Medulla oblongata (tissue), 1 donor: Measurements from ENCODE around the gene KRTAP5-4.
"Not testable (repeated sequence)": the region's sequence is repeated elsewhere in the genome, so short reads cannot be mapped to it uniquely, and the experiment has no call there.

Source experiments
- DNase-seq: peaks from one replicate; pipeline ENCODE4 v3.0.0-alpha.2; 2015; ENCODE audit errors: extremely low spot score

Gene KRTAP5-4

GRCh38 chr11:1637628-1638027, 15.7 kb upstream of the KRTAP5-4 start:
- DNase-seq: no peak

DNA sequence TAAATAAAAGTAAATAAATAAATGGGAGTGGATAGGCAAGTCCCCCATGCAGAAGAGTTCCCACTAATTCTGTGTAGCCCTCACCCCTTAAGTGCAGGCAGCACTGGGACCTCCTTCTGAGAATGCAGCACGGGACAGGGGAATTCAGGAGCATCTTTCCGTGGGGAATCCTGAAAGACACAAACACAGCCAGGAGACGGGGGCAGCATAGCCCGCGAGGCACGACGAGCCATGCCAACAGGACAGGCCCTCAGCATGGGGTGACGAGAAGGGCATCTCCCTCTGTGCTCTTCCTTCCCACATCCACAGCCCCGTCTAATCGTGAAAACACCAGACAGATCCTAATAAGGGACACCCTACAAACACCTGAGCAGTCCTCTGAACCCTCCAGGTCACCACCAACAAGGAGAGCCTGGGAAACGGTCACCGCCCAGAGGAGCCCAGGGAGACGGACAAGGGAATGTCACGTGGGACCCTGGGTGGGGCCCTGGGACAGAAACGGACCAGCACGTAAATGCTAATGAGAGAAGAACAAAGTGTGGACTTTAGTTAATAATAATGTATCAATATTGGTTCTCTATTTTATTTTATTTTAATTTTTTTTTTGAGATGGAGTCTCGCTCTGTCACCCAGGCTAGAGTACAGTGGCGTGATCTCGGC, 14.5 kb upstream of the KRTAP5-4 start:
- DNase-seq: no peak

- no peak for DNase-seq
Measured at GRCh38 chr11:1633864-1634263, 11.9 kb upstream of the KRTAP5-4 start.

- DNase-seq: no peak
Measured at GRCh38 chr11:1632053-1632714, 10.2 kb upstream of the KRTAP5-4 start.

DNA sequence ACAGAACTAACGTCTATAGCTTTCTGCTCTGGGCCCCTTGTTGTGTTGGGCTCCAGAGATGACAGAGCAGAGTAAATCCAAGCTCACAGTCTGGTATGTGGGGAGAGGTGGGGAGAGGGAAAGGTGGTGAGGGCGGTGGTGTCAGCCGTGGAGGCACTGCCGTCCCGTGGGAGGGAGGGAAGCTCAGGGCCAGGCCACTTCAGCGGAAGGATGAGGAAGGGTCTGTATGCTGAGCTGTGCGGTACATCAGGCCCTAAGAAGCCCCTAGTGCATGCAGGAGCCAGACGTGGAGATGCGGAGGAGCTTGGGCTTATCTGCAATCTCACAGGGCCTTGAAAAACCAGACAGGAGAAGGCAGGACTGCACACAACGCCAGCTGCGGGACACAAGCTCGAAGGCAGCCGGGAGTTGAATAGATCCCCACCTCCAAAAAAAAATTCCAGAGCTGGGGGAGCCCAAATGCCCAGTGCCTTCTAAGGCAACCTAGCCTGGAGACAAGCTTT, 9.2 kb upstream of the KRTAP5-4 start:
- no peak for DNase-seq

GRCh38 chr11:1630271-1630670, 8.3 kb upstream of the KRTAP5-4 start:
- DNase-seq: no peak

DNA sequence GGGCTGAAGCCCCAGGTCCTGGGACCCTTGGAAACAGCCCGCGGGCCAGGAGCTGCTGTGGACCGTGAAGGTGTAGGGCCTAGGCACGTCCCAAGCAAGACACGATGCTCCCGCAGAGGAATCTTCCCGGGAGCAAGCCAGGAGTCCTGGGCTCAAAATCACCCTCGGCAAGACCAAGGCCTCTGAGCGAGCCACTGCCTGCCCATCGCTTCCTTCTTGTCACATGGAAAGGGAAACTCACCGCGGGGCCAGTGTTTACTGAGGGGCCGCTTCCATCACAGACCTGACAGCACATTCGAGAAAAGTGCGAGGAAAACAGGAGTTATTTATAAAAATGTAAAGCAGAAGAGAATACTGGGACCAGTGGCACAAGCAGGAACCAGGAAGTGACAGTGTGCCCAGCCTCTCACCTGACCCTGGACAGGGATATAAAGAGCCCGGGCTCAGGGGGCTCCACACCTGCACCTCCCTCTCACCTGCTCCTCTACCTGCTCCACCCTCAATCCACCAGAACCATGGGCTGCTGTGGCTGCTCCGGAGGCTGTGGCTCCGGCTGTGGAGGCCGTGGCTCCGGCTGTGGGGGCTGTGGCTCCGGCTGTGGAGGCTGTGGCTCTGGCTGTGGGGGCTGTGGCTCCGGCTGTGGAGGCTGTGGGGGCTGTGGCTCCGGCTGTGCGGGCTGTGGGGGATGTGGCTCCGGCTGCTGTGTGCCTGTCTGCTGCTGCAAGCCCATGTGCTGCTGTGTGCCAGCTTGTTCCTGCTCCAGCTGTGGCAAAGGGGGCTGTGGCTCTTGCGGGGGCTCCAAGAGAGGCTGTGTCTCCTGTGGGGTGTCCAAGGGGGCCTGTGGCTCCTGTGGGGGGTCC, 7.6 kb upstream of the KRTAP5-4 start, which contains the start of gene KRTAP5-5:
Gene KRTAP5-5, plus strand, starts transcription at position 450 of the 860 bp plus-strand sequence. Its CDS starts 66 bp downstream, at position 516.
- DNase-seq: no peak

DNA sequence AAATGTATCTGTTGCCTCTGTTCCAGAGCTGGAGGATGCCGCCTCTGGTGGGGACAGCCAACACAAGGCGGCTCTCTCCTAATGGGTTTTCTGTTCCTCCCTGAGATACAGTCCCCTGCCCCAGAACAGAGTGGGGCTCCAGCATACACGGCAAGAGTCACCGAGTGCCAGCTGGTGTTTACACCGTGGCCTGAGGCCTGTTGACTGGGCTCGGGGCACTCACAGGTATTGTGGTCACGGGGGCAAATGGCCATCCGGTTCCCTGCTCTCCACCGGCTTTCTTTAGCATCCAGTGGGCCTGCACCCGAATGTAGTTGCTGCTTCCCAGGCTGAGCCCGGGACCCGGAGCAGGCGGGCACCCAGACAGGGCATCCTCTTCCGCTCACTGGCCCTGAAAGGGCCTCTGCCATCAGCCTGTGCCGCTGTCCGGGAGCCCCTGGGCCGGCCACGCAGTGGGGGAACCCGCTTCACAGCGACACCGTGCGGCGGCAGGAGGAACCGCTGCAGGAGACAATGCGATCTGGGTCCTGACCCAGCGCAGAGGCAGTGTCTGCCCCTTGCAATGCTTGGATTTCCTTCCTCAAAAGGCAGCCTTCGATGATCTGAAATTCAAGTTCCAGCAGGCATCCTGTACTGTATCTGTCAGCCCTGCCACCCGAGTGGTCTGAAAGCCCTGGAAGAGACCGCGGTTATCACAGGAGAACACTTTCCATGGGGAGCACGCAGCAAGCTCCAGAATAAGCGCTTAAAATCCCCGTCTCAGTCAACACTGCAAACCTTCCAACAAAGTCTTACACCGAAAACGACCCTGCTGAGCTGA, 6.8 kb upstream of the KRTAP5-4 start:
- peak; percentile 55 for DNase-seq

GRCh38 chr11:1625541-1625940, 3.6 kb upstream of the KRTAP5-4 start:
- no peak for DNase-seq

DNA sequence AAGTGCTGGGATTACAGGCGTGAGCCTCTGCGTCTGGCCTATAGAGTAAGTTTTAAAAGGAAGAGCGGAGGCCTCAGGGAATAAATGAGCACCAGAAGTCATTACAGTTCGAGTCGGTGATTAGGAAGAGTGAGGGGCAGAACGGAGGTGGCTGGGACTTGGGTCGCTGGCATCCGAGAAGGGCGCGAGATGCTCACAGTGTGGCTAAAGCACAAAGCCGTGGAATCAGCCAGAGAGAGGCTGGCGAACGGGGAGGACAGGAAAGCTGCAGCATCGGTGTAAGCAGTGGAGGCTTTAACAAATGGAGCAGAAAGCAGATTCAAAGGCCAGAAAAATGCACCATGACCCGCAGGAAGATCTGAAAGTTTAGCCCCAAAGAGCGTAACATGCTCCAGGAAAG, 2.7 kb upstream of the KRTAP5-4 start:
- DNase-seq: no peak

GRCh38 chr11:1623716-1624115, 1.8 kb upstream of the KRTAP5-4 start:
- no peak for DNase-seq

- DNase-seq: no peak
Measured at GRCh38 chr11:1619449-1619848, 2.5 kb downstream of the KRTAP5-4 start.

DNA sequence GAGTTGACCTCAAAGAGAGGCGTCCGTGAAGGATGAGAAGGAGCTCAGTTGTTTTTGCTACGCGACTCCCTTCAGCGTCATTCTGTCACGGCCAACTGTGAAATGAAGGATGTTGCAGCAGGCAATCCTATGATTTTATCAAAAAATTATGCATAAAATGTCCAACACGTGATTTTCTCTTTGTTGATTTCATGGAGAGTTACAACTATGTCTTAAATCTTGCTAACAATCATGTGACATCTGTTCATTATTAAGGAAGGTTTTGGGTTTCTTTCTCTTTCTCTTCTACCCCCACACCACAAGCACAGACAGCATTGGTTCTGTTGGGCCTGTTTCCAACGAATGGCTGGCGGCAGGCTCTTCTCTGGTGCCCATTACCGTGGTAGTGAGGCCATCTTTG, 3.7 kb downstream of the KRTAP5-4 start:
- no peak for DNase-seq

DNA sequence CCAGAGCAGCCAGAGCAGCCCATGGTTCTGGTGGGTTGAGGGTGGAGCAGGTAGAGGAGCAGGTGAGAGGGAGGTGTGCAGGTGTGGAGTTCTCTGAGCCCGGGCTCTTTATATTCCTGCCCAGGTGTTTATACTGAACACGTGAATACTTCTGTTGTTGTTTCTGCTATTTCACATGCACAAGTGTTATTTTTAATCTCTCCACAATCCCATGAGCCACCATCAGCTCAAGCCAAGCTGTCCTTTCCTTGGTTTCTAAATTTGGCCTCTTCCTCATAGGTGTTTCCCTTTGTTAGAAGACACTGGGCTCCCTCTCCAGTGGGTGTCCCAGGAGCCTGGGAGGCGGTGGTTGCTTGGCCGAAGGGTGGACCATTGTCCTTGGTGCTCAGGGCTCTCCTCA, 13.6 kb downstream of the KRTAP5-4 start, which contains the start of gene KRTAP5-3:
Gene KRTAP5-3, minus strand, starts transcription at position 101 of the 400 bp plus-strand sequence. Its CDS starts 78 bp downstream, at position 23.
- no peak for DNase-seq

DNA sequence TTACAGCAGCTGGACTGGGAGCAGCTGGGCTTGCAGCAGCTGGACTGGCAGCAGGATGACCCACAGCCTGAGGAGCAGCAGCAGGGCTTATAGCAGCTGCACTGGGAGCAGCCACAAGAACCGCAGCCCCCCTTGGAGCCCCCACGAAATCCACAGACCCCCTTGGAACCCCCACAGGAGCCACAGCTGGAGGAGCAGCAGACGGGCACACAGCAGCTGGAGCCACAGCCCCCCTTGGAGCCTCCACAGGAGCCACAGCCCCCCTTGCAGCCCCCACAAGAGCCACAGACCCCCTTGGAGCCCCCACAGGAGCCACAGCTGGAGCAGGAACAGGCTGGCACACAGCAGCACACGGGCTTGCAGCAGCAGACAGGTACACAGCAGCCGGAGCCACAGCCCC, 14.0 kb downstream of the KRTAP5-4 start:
- DNase-seq: not testable (repeated sequence)

DNA sequence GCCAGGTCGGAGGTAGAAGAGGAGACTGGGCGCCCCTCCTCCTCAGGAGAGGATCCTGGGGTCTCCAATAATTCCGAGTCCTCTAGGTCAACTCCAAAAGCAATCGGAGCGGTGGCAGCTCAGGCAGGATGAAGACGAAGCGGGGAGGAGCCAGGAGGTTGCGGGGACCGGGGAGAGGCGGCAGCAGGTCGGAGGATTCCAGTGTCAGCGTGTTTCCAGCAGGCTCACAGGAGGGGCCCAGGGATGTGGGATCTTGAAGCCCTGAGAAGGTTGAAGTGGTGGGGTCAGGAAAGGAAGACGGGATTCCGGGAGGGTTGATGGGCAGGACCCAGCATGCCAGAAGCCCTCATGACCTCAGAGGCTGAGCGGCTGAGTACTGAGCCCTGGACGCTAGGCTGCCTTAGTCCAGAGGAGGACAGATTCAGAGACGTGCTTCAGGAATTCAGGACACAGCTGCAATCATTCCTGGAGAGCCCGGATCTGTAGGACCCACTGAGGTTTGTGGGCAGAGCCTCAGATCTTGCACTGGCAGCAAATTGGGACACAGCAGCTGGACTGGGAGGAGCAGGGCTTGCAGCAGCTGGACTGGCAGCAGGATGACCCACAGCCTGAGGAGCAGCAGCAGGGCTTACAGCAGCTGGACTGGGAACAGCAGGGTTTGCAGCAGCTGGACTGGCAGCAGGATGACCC, 14.6 kb downstream of the KRTAP5-4 start:
- DNase-seq: not testable (repeated sequence)

DNA sequence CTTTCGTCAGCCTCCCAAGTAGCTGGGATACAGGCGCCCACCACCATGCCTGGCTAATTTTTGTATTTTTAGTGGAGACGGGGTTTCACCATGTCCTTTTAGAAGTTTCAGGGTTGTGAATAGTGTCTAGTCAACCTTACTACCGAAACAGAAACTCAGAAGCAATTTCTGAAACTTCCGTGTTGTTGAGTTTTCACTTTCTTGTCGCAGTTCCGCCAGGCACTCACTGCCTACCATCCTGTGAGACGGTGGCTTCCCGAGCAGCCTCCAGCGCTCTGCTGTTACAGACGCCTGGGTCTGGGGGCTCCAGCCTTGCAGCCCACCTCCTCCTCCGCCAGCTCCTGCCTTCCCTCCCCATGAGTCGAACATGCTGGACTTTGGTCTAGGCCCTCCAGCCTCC, 16.0 kb downstream of the KRTAP5-4 start:
- not testable (repeated sequence) for DNase-seq

- DNase-seq: no peak
Measured at GRCh38 chr11:1604711-1605110, 17.2 kb downstream of the KRTAP5-4 start.

DNA sequence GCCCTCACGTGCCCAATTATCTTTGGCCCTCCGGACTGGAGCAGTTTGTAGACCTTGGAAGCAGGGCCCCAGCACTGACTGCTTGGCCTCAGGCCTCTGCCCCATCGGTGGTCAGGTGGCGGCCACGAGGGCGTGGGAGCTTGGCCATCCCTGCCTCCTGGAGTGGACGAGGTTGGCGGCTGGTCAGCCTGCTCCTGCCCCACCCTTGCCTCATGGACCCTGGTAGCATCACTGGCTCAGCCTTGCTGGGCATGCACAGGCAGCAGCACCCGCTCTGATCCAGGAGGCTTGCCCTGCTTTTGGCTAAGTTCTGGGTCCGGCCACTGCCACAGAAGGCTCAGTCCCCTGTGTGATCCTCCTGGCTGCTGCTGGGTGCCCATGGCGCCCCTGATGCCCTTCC, 17.8 kb downstream of the KRTAP5-4 start:
- no peak for DNase-seq

- DNase-seq: no peak
Measured at GRCh38 chr11:1603629-1604028, 18.3 kb downstream of the KRTAP5-4 start.

- DNase-seq: not testable (repeated sequence)
Measured at GRCh38 chr11:1601663-1602062, 20.3 kb downstream of the KRTAP5-4 start.
